Smooth muscle cell (in vitro differentiated cells): ENCODE results near the gene SS18L1. TPM values are rescaled to one million over a fixed set of nuclear protein-coding genes. Genes with fewer than 3 reads are reported as not detected.

ENCODE experiments used
- DNase-seq: peaks from one replicate; lab custom pipeline; 2025; ENCODE audit not compliant: unreplicated experiment; lab: John Stamatoyannopoulos, UW
- H2AFZ ChIP-seq: fragments of 200-600 bp; sonication (generic); 2 replicates; pipeline ENCODE4 v1.6.0; 2016; ENCODE audit warnings: antibody characterized with exemption, low read depth, mild to moderate bottlenecking
- H3F3A ChIP-seq: fragments of 200-600 bp; sonication (generic); 2 replicates; pipeline ENCODE4 v1.6.0; 2017; ENCODE audit warnings: antibody characterized with exemption, low read depth
- H3K27ac ChIP-seq: fragments of 200-600 bp; sonication (generic); 2 replicates; pipeline ENCODE4 v1.5.1; 2016; ENCODE audit warnings: low read depth, mild to moderate bottlenecking
- H3K27me3 ChIP-seq: fragments of 200-600 bp; sonication (generic); 2 replicates; pipeline ENCODE4 v1.6.1; 2016; ENCODE audit warnings: low read depth, mild to moderate bottlenecking
- H3K36me3 ChIP-seq: fragments of 200-600 bp; sonication (generic); 2 replicates; pipeline ENCODE4 v1.5.1; 2016; ENCODE audit warnings: low read depth
- H3K4me1 ChIP-seq: fragments of 200-600 bp; sonication (generic); 2 replicates; pipeline ENCODE4 v1.5.1; 2016; ENCODE audit warnings: low read depth
- H3K4me2 ChIP-seq: fragments of 200-600 bp; sonication (generic); 2 replicates; pipeline ENCODE4 v1.6.0; 2016; ENCODE audit warnings: mild to moderate bottlenecking
- H3K4me3 ChIP-seq: fragments of 200-600 bp; sonication (generic); 2 replicates; pipeline ENCODE4 v1.5.1; 2016; ENCODE audit warnings: mild to moderate bottlenecking
- H3K79me2 ChIP-seq: fragments of 200-600 bp; sonication (generic); 2 replicates; pipeline ENCODE4 v1.6.0; 2016; ENCODE audit warnings: low read depth, mild to moderate bottlenecking
- H3K9ac ChIP-seq: fragments of 200-600 bp; sonication (generic); 2 replicates; pipeline ENCODE4 v1.6.0; 2016; ENCODE audit warnings: low read depth
- H3K9me3 ChIP-seq: fragments of 200-600 bp; sonication (generic); replicated peaks from 2 replicates; pipeline ENCODE4 v1.5.1; 2016; ENCODE audit warnings: low read depth
- H4K20me1 ChIP-seq: fragments of 200-600 bp; sonication (generic); 2 replicates; pipeline ENCODE4 v1.6.0; 2016; ENCODE audit warnings: low read depth
- CTCF ChIP-seq: fragments of 200-600 bp; sonication (generic); IDR thresholded peaks from 2 replicates; pipeline ENCODE4 v1.5.1; 2017; ENCODE audit warnings: borderline replicate concordance, mild to moderate bottlenecking, antibody characterized with exemption; ENCODE audit not compliant: insufficient read depth, poor library complexity, severe bottlenecking
- WGBS: methylation state at CpG from one replicate; pipeline ENCODE4 v1.1.7; 2016; ENCODE audit warnings: low lambda C conversion rate; 5-methylcytosine and 5-hydroxymethylcytosine counted together
- polyA plus RNA-seq: library from polyadenylated mRNA; unstranded; fragments of >200 nt; fragmentation: Nextera tagmentation; extraction: Ambion mirVana; gene quantifications from 2 replicates; pipeline ENCODE4 v1.2.1, GENCODE V29; 2016
- total RNA-seq: library from RNA; depleted of rRNA; stranded (reverse); fragments of >200 nt; gene quantifications from 2 replicates; pipeline ENCODE4 v1.2.3, GENCODE V29; 2014

SS18L1 gene
- total and polyA plus RNA-seq, 2 experiments from 2014 or later = 2.3 to 10.1 TPM

GRCh38 chr20:62201173-62202082 is 57.9 kb downstream of the SS18L1 start:
- Histone ChIP-seq H3K9ac (no peak overlapping the region), H3K36me3 (peaks cover 10% of the 10 kb centered on the region), H3K27ac (no peak overlapping the region), H3K79me2 (no peaks in the 10 kb centered on the region), H4K20me1 (peaks cover 5% of the 10 kb centered on the region), H3K9me3 (no peaks in the 10 kb centered on the region), H3K4me3 (no peak overlapping the region), H3F3A (no peaks in the 10 kb centered on the region), H3K27me3 (no peaks in the 10 kb centered on the region), H2AFZ (no peak overlapping the region), H3K4me2 (no peak overlapping the region), H3K4me1 (no peaks in the 10 kb centered on the region)
- TF ChIP-seq CTCF = no peak
- WGBS = 96% methylated on average over 38 of the region's 38 CpGs
- DNase-seq = no peak

- H3K27me3 ChIP-seq = no peaks in the 10 kb centered on the region
- TF ChIP-seq CTCF = no peak
- no peak overlapping the region for H3K4me3 ChIP-seq
- no peak overlapping the region for H2AFZ ChIP-seq
- H3K9ac ChIP-seq = no peak overlapping the region
- no peaks in the 10 kb centered on the region for H3K79me2 ChIP-seq
- H4K20me1 ChIP-seq = peaks cover 5% of the 10 kb centered on the region
- no peaks in the 10 kb centered on the region for H3K4me1 ChIP-seq
- no peak for DNase-seq
- no peak overlapping the region for H3K27ac ChIP-seq
- H3K4me2 ChIP-seq = no peak overlapping the region
- no peaks in the 10 kb centered on the region for H3K9me3 ChIP-seq
- WGBS = 68% methylated on average over 5 of the region's 5 CpGs
- peaks cover 10% of the 10 kb centered on the region for H3K36me3 ChIP-seq
- no peaks in the 10 kb centered on the region for H3F3A ChIP-seq
These were observed 58.5 kb downstream of the SS18L1 start for GRCh38 chr20:62202083-62202395.

- Histone ChIP-seq H3K79me2 (no peaks in the 10 kb centered on the region), H3K4me2 (no peak overlapping the region), H3K9ac (no peak overlapping the region), H3K36me3 (peaks cover 10% of the 10 kb centered on the region), H3K27ac (no peak overlapping the region), H4K20me1 (peaks cover 5% of the 10 kb centered on the region), H3K27me3 (no peaks in the 10 kb centered on the region), H3F3A (no peaks in the 10 kb centered on the region), H3K4me3 (no peak overlapping the region), H3K4me1 (no peaks in the 10 kb centered on the region), H2AFZ (no peak overlapping the region), H3K9me3 (no peaks in the 10 kb centered on the region)
- no peak for DNase-seq
- 89% methylated on average over 23 of the region's 23 CpGs for WGBS
- TF ChIP-seq CTCF = no peak
These were observed 59.3 kb downstream of the SS18L1 start for GRCh38 chr20:62202676-62203377.
